HL-60/S4 treated with retinoic acid at 250 ng/mL for 4 days and 3 days (cell line): ENCODE measurements around the gene FRMD6.

Source experiments
- in situ Hi-C: fragments of 300-500 bp; cut with MboI; formaldehyde crosslinking; loops from 2 replicates; pipeline ENCODE4 v1.7.0; 2022; ENCODE audit warnings: low sequenced_read_pairs

Gene FRMD6

DNA sequence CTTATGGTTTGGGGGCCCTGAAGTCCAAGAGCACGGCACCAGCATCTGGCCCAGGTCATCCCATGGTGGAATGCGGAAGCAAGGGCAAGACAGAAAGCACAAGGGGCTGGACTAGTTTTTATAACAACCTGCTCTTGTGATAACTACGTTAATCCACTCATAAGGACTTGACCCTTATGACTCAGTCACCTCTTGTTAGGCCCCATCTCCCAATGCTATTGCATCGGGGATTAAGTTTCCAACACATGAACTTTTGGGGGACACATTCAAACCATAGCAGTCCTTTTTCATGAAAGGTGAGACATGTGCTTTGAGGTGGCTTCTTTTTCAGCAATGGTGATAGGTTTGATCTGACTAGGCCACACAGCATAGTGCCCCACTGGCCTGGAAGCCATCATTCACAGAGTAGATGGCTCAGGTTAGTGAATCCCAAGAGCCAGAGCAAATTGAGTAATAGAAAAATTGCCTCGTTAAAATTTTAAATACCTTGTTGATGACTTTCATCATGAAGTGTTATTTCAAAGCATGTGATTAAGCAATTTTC lies 12.1 kb downstream of the FRMD6 start:
- in situ Hi-C loops: no loop called here

DNA sequence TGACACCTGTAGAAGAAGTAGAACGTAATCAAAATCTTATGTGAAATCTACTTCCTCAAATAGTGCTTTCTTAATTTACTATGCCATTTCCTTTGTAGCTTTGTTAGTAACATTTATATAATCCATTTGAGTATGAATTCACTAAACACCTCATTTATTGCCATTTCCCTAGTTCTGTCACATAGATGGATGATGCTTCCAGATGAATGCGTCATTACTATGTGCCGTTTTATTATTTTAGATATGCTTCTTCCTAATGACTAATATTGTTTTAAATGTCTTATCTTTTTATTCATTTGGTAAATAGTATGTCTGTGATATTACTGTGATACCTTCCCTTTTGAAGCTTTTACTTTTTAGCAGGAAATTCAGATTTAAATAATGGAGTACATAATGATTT lies 14.4 kb downstream of the FRMD6 start:
- in situ Hi-C loops: no loop called here

- in situ Hi-C loops: no loop called here
These were observed 15.1 kb downstream of the FRMD6 start for GRCh38 chr14:51666826-51667225.

GRCh38 chr14:51668870-51669269 lies 17.2 kb downstream of the FRMD6 start:
- in situ Hi-C loops: no loop called here

- in situ Hi-C loops: no loop called here
These were observed 22.7 kb downstream of the FRMD6 start for GRCh38 chr14:51674294-51675002.

- in situ Hi-C loops: no loop called here
These were observed 24.8 kb downstream of the FRMD6 start for GRCh38 chr14:51676549-51676948.

GRCh38 chr14:51677266-51677665 lies 25.6 kb downstream of the FRMD6 start:
- in situ Hi-C loops: no loop called here

GRCh38 chr14:51677738-51678137 lies 26.0 kb downstream of the FRMD6 start:
- in situ Hi-C loops: no loop called here

GRCh38 chr14:51680031-51680430 lies 28.3 kb downstream of the FRMD6 start:
- in situ Hi-C loops: no loop called here

DNA sequence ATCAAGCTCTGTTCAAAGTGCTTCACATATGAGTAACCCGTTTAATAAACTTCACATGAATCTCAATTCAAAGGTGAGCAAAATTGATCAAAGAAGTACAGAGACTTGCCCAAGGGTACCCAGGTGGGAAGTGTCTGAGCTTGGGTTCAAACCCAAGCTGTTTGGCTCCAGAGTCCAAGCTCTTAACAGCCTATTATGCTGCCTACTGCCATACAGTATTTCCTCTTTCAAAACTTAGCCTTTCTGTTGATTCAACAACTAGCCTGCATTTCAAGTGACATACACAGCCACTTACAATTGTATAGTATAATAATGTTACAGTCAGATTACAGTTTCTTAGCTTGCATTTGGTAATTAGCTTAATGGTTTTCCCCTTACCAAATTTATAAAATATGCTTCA lies 29.7 kb downstream of the FRMD6 start:
- in situ Hi-C loops: no loop called here

DNA sequence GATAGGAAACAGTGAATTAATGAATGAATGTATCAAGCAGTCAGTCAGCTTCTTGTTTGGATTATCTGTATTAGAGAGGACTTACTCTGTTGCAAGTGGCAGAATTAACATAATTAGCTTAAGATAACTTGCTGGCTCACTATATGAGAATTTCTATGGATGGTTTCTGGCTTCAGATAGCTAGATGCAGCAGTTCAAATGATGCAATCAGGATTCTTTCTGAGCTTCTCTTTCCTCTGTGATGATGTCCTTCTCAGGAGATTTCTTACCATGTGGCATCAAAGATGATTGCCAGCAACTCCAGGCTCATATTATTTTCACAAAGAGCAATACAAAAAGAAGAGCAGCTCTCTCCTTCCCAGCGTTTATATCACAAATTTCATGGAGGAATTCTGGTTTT lies 30.7 kb downstream of the FRMD6 start:
- in situ Hi-C loops: no loop called here

GRCh38 chr14:51684760-51685159 lies 33.0 kb downstream of the FRMD6 start:
- in situ Hi-C loops: no loop called here

- in situ Hi-C loops: no loop called here
These were observed 39.5 kb downstream of the FRMD6 start for GRCh38 chr14:51691176-51691575.

- in situ Hi-C loops: no loop called here
These were observed 40.9 kb downstream of the FRMD6 start for GRCh38 chr14:51692646-51693045.

GRCh38 chr14:51697848-51698247 lies 46.1 kb downstream of the FRMD6 start:
- in situ Hi-C loops: no loop called here

DNA sequence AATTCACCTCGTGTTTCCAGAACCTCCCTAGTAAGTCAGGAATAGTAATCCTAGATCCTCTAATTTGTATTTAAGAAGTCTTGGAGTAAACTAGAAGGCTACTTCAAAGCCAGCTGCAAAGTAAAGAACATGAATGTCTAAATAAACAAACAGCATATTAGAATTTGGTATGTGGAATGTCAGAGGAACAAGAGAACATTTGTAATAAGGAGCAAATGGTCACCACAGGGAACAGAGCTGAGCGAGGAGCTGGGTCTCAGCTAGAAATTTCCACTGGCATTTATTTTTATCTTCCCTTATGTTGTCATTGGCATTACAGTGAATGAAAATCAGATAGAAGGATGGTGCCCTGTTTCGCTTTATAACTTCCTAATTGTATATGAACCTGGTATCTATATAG lies 50.2 kb downstream of the FRMD6 start:
- in situ Hi-C loops: no loop called here

DNA sequence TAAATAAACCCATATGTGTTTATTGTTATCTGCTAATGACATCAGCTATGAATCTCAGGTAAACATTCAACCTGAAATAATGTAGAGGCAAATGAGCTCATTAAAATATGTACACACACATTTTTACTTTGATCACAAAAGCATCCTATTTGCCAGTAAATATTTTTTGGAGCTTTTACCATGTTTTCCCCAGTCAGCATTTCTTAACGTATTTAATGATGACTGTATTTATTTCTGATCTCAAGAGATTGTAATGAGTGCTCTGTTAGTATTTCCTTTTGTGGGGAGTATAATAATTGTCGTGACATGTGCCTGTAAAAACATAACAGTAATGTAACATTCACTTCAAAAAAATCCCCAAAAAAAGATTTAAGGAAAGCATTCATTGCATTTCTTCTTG lies 52.1 kb downstream of the FRMD6 start:
- in situ Hi-C loops: no loop called here

- in situ Hi-C loops: no loop called here
These were observed 52.8 kb downstream of the FRMD6 start for GRCh38 chr14:51704545-51704944.

DNA sequence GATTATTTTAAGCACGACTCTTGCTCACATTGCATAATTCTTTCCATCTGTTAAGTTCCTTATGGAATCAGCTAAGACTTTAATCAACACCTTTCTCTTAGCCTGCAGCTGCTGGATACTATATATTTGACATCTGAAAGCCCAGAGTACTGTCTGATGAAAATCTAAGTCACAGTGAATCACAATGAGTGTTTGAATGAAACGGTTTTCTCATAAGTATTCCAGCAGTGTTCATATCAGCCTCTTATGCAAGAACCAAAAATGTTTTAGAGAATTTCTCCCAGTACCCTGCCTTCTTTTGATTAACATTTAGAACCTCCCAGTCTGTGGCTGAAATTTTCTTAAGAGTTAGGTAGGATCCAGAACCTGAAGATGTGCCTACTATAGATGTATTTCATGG lies 55.6 kb downstream of the FRMD6 start:
- in situ Hi-C loops: no loop called here

GRCh38 chr14:51711505-51711904 lies 59.8 kb downstream of the FRMD6 start:
- in situ Hi-C loops: no loop called here

- in situ Hi-C loops: no loop called here
These were observed 63.5 kb downstream of the FRMD6 start for GRCh38 chr14:51715250-51715649.

GRCh38 chr14:51715742-51716141 lies 64.0 kb downstream of the FRMD6 start:
- in situ Hi-C loops: no loop called here

- in situ Hi-C loops: no loop called here
These were observed 64.9 kb downstream of the FRMD6 start for GRCh38 chr14:51716610-51717009.
